Chondrocyte (in vitro differentiated cells): Measurements from ENCODE around the gene SEC14L6. TPM values are rescaled to one million over a fixed set of nuclear protein-coding genes. Genes with fewer than 3 reads are reported as not detected.

ENCODE experiments used
- DNase-seq: peaks from one replicate; pipeline ENCODE4 v3.0.0; 2021; ENCODE audit warnings: mixed read lengths, low spot score
- H3K27ac Mint-ChIP-seq: one replicate; pipeline ENCODE4 v1.8.0; 2021; ENCODE audit warnings: mild to moderate bottlenecking, moderate library complexity, mixed read lengths; ENCODE audit not compliant: unreplicated experiment
- H3K27me3 Mint-ChIP-seq: 2 replicates; pipeline ENCODE4 v1.8.0; 2021; ENCODE audit warnings: low read depth, mixed read lengths
- H3K36me3 Mint-ChIP-seq: 2 replicates; pipeline ENCODE4 v1.8.0; 2021; ENCODE audit warnings: low read depth, mixed read lengths
- H3K4me1 Mint-ChIP-seq: 2 replicates; pipeline ENCODE4 v1.8.0; 2021; ENCODE audit warnings: low read depth, mild to moderate bottlenecking, mixed read lengths
- H3K4me3 Mint-ChIP-seq: one replicate; pipeline ENCODE4 v1.8.0; 2021; ENCODE audit warnings: mild to moderate bottlenecking, moderate library complexity, mixed read lengths; ENCODE audit not compliant: unreplicated experiment
- H3K9me3 Mint-ChIP-seq: 2 replicates; pipeline ENCODE4 v1.8.0; 2021; ENCODE audit warnings: low read depth, mixed read lengths
- total RNA-seq: library from RNA; stranded (reverse); gene quantifications from 3 replicates; pipeline ENCODE4 v1.2.1, GENCODE V29; 2021
- TF ChIP-seq, protein P1 (sequence below): fragments of 200-600 bp; sonication (generic); IDR thresholded peaks from 2 replicates; pipeline ENCODE4 v1.5.0; 2021; ENCODE audit warnings: antibody characterized with exemption, mild to moderate bottlenecking, moderate library complexity

Gene SEC14L6
- total RNA-seq, 1 donor from 2014 or later = 1.2 TPM

DNA sequence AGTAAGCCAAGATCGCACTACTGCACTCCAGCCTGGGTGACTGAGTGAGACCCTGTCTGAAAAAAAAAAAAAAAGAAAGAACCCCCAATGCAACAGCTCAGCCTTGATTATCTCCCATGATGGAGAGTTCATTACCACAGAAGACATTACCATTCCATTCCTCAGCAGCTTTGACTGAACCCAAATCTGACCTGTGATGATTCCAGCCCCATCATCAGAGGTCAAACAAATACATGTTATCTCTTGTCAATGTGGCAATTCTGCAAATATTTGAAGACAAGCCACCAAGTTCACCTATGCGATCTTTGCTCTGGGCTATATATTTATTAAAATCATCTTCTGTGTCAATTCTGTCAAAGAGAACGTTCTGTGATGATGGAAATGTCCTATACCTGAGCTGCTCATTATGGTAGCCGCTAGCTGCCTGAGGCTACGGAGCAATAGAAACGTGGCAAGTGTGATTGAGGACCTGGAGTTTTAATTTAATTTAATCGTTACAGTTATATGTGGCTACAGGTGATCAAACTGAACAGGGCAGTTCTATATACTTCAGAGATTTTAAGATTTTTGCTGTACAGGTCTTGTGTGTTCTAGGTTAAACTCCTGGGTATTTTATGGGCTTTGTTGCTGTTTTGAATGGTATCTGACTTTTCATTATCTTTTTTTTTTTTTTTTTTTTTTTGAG lies 48.9 kb downstream of the SEC14L6 start:
- TF ChIP-seq, protein P1, sequence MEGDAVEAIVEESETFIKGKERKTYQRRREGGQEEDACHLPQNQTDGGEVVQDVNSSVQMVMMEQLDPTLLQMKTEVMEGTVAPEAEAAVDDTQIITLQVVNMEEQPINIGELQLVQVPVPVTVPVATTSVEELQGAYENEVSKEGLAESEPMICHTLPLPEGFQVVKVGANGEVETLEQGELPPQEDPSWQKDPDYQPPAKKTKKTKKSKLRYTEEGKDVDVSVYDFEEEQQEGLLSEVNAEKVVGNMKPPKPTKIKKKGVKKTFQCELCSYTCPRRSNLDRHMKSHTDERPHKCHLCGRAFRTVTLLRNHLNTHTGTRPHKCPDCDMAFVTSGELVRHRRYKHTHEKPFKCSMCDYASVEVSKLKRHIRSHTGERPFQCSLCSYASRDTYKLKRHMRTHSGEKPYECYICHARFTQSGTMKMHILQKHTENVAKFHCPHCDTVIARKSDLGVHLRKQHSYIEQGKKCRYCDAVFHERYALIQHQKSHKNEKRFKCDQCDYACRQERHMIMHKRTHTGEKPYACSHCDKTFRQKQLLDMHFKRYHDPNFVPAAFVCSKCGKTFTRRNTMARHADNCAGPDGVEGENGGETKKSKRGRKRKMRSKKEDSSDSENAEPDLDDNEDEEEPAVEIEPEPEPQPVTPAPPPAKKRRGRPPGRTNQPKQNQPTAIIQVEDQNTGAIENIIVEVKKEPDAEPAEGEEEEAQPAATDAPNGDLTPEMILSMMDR = no peak
- H3K4me1 Mint-ChIP-seq = no peaks in the 10 kb centered on the region

DNA sequence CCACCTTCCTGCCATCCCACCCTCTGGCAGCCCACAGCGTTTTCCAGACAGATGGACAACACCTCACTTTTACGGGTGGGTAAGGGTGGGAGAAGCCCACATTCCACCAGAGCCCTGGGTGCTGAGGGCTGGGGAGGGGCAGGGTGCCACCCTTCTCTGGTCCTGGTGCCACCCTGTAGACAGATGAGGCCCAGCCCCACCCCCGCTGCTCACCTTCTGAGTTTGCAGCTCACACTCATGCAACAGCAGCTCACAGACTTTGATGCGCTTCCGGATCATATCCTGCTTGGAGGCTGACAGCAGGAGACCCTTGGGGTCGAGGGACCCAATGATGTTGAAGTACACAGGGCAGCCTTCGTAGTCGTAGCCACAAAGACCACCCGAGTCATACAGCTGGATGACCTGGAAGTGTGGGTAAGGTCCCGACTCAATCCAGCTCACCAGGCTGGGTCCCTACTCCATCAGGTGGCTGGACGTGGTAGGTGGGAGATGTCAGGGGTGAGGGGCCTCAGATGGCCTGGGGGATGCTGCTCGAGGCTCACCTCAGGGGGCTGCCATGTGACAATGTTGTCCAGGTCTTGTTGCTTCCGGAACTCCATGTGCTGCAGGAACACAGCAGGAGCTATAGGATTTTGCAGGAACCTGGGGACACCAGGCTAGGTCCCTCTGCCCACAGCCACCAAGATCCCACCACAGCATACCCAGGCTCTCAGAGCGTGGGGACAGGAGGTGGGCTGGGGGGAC lies 51.3 kb downstream of the SEC14L6 start:
- TF ChIP-seq, protein P1 = no peak
- Mint-ChIP-seq H3K27me3 (peaks cover 37% of the 10 kb centered on the region), H3K36me3 (no peaks in the 10 kb centered on the region), H3K9me3 (no peaks in the 10 kb centered on the region), H3K27ac (no peak overlapping the region), H3K4me1 (no peaks in the 10 kb centered on the region), H3K4me3 (no peak overlapping the region)
- DNase-seq = peak; percentile 77

More for the DNA sequence above, 48.9 kb downstream of the SEC14L6 start:
- H3K9me3 Mint-ChIP-seq = no peaks in the 10 kb centered on the region
- peaks cover 31% of the 10 kb centered on the region for H3K27me3 Mint-ChIP-seq
- DNase-seq = no peak
- H3K36me3 Mint-ChIP-seq = no peaks in the 10 kb centered on the region
- no peak overlapping the region for H3K27ac Mint-ChIP-seq
- H3K4me3 Mint-ChIP-seq = no peak overlapping the region

DNA sequence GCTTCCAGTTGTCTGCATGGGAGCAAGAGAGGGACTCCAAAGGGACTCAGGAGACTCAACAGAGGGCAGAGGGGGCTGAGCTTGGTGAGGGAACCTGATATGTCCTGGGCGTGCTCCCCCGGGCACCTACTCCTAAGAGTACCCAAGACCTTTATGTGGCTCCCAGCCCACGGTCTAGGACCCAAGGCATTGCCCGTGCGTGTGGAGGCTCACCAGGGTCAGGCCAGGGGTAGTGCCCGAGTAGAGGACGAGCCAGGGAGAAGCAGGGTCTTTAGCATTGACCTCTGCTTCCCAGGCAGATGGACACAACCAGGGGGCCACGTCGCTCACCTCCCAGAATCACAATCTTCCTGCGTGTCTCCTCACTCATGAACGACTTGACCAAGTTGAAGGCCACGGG lies 54.4 kb downstream of the SEC14L6 start:
- Mint-ChIP-seq H3K4me3 (no peak overlapping the region), H3K4me1 (no peaks in the 10 kb centered on the region), H3K9me3 (no peaks in the 10 kb centered on the region), H3K27me3 (peaks cover 26% of the 10 kb centered on the region), H3K27ac (no peak overlapping the region), H3K36me3 (no peaks in the 10 kb centered on the region)
- TF ChIP-seq, protein P1 = no peak
- peak; percentile 79 for DNase-seq

DNA sequence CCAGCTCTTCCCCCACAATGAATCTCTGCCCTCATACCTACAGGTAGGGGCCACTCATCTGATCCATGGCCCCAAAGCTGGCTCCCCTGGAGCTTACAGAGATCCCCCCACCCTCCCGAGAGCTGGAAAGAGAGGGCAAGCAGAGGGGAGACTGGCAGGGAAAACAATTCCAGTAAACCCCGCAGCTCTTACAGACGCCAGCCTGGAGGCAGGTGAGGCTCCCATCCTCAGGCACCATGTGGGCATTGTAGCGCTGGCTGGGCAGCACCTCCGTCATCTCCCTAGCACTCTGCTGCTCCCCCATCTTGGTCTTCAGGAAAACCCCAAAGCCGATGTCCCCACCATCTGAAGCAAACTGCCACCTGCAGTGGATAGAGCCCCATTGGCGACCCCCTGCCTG lies 55.2 kb downstream of the SEC14L6 start:
- Mint-ChIP-seq H3K9me3 (no peaks in the 10 kb centered on the region), H3K4me1 (no peaks in the 10 kb centered on the region), H3K36me3 (no peaks in the 10 kb centered on the region), H3K27me3 (peaks cover 20% of the 10 kb centered on the region), H3K27ac (no peak overlapping the region), H3K4me3 (no peak overlapping the region)
- TF ChIP-seq, protein P1 = no peak
- peak; percentile 36 for DNase-seq

DNA sequence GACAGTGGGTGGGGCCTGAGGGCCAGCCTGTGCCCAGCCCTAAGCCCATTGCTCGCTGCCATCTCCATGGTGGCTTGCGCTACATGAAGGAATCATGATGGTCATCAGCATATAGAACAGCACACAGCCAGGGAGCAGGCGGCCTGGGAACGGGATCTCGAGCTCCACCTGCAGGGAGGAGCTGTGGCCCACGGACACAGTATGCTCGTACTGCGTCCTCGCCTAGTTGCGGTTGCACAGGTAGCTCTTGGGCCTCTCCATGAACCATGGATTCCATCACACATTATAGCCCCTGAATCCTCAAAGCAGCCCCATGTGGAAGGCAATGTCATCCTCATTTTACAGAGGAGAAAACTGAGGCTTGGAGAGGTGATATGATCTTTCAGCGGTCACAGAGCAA lies 56.1 kb downstream of the SEC14L6 start:
- Mint-ChIP-seq H3K9me3 (no peaks in the 10 kb centered on the region), H3K4me3 (no peak overlapping the region), H3K27ac (no peak overlapping the region), H3K36me3 (no peaks in the 10 kb centered on the region), H3K4me1 (no peaks in the 10 kb centered on the region), H3K27me3 (peaks cover 17% of the 10 kb centered on the region)
- TF ChIP-seq, protein P1 = peak; percentile 26
- peak; percentile 55 for DNase-seq
